Measurements from ENCODE around the gene FRMD3.

Gene FRMD3

DNA sequence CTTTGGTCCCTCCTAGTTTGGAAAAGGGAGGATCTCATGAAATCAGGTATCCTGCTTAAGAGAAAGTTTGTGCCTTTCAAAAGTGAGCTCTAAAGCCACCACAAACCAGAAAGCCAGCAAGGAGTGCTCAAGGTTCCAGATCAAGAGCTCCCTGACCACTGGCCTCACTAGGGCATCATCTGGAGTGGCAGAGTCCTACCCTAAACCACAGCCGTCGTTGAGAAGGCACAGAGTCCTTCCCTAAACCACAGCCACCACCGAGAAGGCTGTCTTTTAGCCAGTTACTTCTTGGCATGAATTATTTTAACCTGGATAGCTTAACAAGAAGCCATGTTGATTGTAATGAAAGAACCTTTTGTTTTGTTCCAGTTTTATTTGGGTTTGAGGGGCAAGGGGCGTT, 102.9 kb downstream of the FRMD3 start:
- Histone ChIP-seq H3K9me3 (ENCODE audit: low read length) (no peaks in the 10 kb centered on the region), H2AFZ (ENCODE audit: low read depth, low read length) (no peak overlapping the region), H3K4me1 (ENCODE audit: insufficient read depth, low read length) (peaks cover 23% of the 10 kb centered on the region), H3K27me3 (ENCODE audit: insufficient read depth, low read length) (no peaks in the 10 kb centered on the region), H3K36me3 (ENCODE audit: insufficient read depth, low read length) (no peaks in the 10 kb centered on the region), H3K4me3 (ENCODE audit: low read length) (no peak overlapping the region)

- Histone ChIP-seq H3K4me1 (ENCODE audit: insufficient read depth, low read length) (peaks cover 23% of the 10 kb centered on the region), H3K36me3 (ENCODE audit: insufficient read depth, low read length) (no peaks in the 10 kb centered on the region)
Measured at GRCh38 chr9:83434254-83434653, 103.9 kb downstream of the FRMD3 start.

GRCh38 chr9:83433846-83434245, 104.4 kb downstream of the FRMD3 start:
- Histone ChIP-seq H2AFZ (ENCODE audit: low read depth, low read length) (no peak overlapping the region), H3K27me3 (ENCODE audit: insufficient read depth, low read length) (no peaks in the 10 kb centered on the region), H3K4me1 (ENCODE audit: insufficient read depth, low read length) (peaks cover 23% of the 10 kb centered on the region), H3K36me3 (ENCODE audit: insufficient read depth, low read length) (no peaks in the 10 kb centered on the region), H3K4me3 (ENCODE audit: low read length) (no peak overlapping the region), H3K9me3 (ENCODE audit: low read length) (no peaks in the 10 kb centered on the region)

More at GRCh38 chr9:83434254-83434653, 103.9 kb downstream of the FRMD3 start:
- no peak overlapping the region for H2AFZ ChIP-seq (ENCODE audit: low read depth, low read length)
- no peaks in the 10 kb centered on the region for H3K27me3 ChIP-seq (ENCODE audit: insufficient read depth, low read length)
- H3K4me3 ChIP-seq (ENCODE audit: low read length) = no peak overlapping the region
- H3K9me3 ChIP-seq (ENCODE audit: low read length) = no peaks in the 10 kb centered on the region

DNA sequence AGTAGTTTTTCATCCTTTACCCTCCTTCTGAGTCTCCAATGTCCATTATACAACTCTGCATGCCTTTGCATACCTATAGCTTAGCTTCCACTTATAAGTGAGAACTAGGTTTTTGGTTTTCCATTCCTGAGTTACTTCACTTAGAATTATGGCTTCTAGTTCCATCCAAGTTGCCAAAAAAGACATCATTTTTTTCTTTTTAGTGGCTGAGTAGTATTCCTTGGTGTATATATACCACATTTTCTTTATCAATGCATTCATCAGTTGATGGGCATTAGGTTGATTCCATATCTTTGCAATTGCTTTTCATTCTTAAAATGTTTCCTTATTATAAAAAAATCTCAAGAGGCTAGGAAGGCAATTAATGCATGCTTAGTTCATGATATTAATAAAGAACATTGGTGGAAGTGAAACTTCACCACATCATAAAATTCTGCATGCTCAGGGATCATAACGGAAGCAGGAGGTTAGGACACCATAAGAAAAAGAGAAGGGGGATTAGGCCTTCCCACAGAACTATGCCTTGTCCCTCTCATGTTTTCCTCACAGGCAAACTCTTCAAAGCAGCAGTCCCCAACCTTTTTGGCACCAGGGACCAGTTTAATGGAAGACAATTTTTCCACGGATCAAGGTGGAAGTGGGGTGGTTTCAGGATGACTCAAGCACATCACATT, 105.2 kb downstream of the FRMD3 start:
- no peaks in the 10 kb centered on the region for H3K27me3 ChIP-seq (ENCODE audit: insufficient read depth, low read length)
- H2AFZ ChIP-seq (ENCODE audit: low read depth, low read length) = no peak overlapping the region
- no peaks in the 10 kb centered on the region for H3K9me3 ChIP-seq (ENCODE audit: low read length)
- H3K4me3 ChIP-seq (ENCODE audit: low read length) = no peak overlapping the region
- no peaks in the 10 kb centered on the region for H3K36me3 ChIP-seq (ENCODE audit: insufficient read depth, low read length)
- peaks cover 23% of the 10 kb centered on the region for H3K4me1 ChIP-seq (ENCODE audit: insufficient read depth, low read length)

GRCh38 chr9:83432104-83432627, 106.0 kb downstream of the FRMD3 start:
- H2AFZ ChIP-seq (ENCODE audit: low read depth, low read length) = no peak overlapping the region

GRCh38 chr9:83431101-83432060, 106.8 kb downstream of the FRMD3 start:
- peaks cover 16% of the 10 kb centered on the region for H3K4me1 ChIP-seq (ENCODE audit: insufficient read depth, low read length)
- no peaks in the 10 kb centered on the region for H3K9me3 ChIP-seq (ENCODE audit: low read length)
- no peak overlapping the region for H3K4me3 ChIP-seq (ENCODE audit: low read length)
- no peak overlapping the region for H2AFZ ChIP-seq (ENCODE audit: low read depth, low read length)
- H3K27me3 ChIP-seq (ENCODE audit: insufficient read depth, low read length) = no peaks in the 10 kb centered on the region
- no peaks in the 10 kb centered on the region for H3K36me3 ChIP-seq (ENCODE audit: insufficient read depth, low read length)

More at GRCh38 chr9:83432104-83432627, 106.0 kb downstream of the FRMD3 start:
- no peak overlapping the region for H3K4me3 ChIP-seq (ENCODE audit: low read length)
- no peaks in the 10 kb centered on the region for H3K9me3 ChIP-seq (ENCODE audit: low read length)
- no peaks in the 10 kb centered on the region for H3K27me3 ChIP-seq (ENCODE audit: insufficient read depth, low read length)
- H3K36me3 ChIP-seq (ENCODE audit: insufficient read depth, low read length) = no peaks in the 10 kb centered on the region
- peaks cover 16% of the 10 kb centered on the region for H3K4me1 ChIP-seq (ENCODE audit: insufficient read depth, low read length)

DNA sequence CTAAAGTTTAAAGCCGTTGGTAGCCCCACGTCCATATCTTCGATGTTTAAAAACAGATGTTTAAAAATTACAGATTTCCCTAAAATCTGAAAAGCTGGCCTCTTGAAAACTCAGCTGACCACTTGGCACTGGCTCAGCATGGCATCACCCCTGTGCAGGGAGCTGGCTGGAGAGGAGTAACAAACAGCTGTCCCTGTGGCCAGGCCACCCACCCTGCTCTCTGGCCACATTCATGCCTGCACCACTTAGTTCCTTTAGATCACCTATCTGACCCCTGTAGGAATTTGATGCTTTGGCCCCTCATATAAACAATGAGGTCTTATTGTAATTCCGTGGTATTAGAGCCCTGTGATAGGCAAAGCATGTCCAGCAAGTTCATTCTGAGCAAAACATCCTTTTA, 107.5 kb downstream of the FRMD3 start:
- Histone ChIP-seq H2AFZ (ENCODE audit: low read depth, low read length) (no peak overlapping the region), H3K36me3 (ENCODE audit: insufficient read depth, low read length) (no peaks in the 10 kb centered on the region), H3K4me1 (ENCODE audit: insufficient read depth, low read length) (peaks cover 16% of the 10 kb centered on the region), H3K9me3 (ENCODE audit: low read length) (no peaks in the 10 kb centered on the region), H3K4me3 (ENCODE audit: low read length) (no peak overlapping the region), H3K27me3 (ENCODE audit: insufficient read depth, low read length) (no peaks in the 10 kb centered on the region)

GRCh38 chr9:83429229-83429628, 109.0 kb downstream of the FRMD3 start:
- Histone ChIP-seq H3K4me1 (ENCODE audit: insufficient read depth, low read length) (peaks cover 16% of the 10 kb centered on the region), H3K27me3 (ENCODE audit: insufficient read depth, low read length) (no peaks in the 10 kb centered on the region), H3K9me3 (ENCODE audit: low read length) (no peaks in the 10 kb centered on the region), H3K4me3 (ENCODE audit: low read length) (no peak overlapping the region), H3K36me3 (ENCODE audit: insufficient read depth, low read length) (no peaks in the 10 kb centered on the region), H2AFZ (ENCODE audit: low read depth, low read length) (no peak overlapping the region)

DNA sequence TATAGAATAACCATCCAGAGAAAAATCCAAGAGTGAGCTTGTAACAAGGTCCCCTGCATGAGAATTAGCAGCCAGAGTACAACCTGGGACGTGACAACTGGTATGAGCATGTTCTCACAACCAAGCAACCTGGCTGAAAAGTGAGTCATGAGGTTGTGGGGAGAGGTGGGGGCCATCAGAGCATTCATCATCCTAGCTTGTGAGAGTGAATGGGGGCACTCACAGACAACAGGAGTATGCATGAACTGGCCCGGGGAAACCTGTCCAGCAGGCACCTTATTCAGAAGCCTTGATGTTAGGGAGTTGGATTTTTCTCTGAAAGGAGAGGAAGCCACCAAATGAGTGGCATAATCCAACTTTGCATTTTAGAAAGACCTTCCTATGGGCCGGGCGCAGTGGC, 113.0 kb downstream of the FRMD3 start:
- H3K4me1 ChIP-seq (ENCODE audit: insufficient read depth, low read length) = no peaks in the 10 kb centered on the region
- H3K9me3 ChIP-seq (ENCODE audit: low read length) = no peaks in the 10 kb centered on the region
- H2AFZ ChIP-seq (ENCODE audit: low read depth, low read length) = no peak overlapping the region
- no peak overlapping the region for H3K4me3 ChIP-seq (ENCODE audit: low read length)
- H3K36me3 ChIP-seq (ENCODE audit: insufficient read depth, low read length) = no peaks in the 10 kb centered on the region
- no peaks in the 10 kb centered on the region for H3K27me3 ChIP-seq (ENCODE audit: insufficient read depth, low read length)

DNA sequence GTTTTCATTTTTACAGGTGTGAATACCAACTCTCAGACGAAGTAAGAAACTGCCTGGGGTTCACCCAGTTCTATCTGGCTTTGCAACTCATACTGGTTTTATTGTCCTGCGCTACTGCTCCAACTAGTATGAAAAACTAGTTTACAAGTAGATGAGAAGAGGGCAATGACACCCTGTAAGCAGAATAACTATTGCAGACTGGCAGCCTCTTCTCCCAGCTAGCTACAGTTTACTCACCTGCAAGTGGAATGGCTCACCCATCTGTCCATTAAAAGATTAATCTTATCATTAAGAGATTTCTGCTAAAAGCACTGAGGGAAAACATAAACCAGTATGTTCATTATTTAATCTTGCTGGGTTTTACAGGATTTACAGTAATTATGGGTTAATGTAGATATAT, 113.4 kb downstream of the FRMD3 start:
- H3K27me3 ChIP-seq (ENCODE audit: insufficient read depth, low read length) = no peaks in the 10 kb centered on the region
- H3K4me1 ChIP-seq (ENCODE audit: insufficient read depth, low read length) = no peaks in the 10 kb centered on the region
- no peak overlapping the region for H3K4me3 ChIP-seq (ENCODE audit: low read length)
- no peaks in the 10 kb centered on the region for H3K9me3 ChIP-seq (ENCODE audit: low read length)
- H2AFZ ChIP-seq (ENCODE audit: low read depth, low read length) = no peak overlapping the region
- H3K36me3 ChIP-seq (ENCODE audit: insufficient read depth, low read length) = no peaks in the 10 kb centered on the region

DNA sequence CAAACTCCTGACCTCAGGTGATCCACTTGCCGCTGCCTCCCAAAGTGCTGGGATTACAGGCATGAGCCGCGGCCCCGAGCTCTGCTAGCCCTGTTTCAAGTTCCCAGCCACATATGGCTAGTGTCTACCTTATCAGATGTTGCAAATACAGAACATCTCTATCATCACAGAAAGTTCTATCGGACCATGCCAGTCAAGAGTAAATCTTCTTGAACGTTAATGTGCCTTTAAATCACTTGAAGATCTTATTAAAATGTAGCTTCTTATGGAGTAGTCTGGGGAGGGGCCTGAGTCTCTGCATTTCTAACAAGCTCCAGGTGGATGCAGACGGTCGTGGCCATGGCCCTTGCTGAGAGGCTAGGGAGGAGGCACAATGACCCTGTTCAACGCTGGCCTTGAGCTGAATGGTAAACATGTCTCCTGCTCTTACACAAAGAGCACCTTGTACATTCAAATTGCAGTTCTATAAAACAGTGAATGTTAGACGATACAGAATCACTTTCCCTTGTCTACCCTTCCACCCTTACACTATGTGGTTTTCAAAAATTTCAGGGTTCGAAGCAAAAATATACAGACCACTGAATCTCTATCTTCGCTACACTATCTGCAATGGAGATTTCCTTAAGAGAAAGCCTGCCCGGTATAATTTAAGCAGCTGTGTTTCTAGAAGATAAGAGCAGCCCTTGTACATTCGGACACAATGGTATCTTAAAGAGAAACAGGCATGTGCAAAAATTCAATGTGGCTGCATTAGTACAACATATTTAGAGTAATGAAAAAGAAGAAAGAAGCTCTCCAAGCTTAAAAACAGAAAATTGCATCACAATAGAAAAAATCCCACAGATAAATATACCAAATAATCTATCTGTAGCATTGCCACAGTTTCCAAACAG, 114.1 kb downstream of the FRMD3 start:
- H3K9me3 ChIP-seq (ENCODE audit: low read length) = no peaks in the 10 kb centered on the region
- no peaks in the 10 kb centered on the region for H3K27me3 ChIP-seq (ENCODE audit: insufficient read depth, low read length)
- H3K4me1 ChIP-seq (ENCODE audit: insufficient read depth, low read length) = no peaks in the 10 kb centered on the region
- no peak overlapping the region for H2AFZ ChIP-seq (ENCODE audit: low read depth, low read length)
- no peaks in the 10 kb centered on the region for H3K36me3 ChIP-seq (ENCODE audit: insufficient read depth, low read length)
- H3K4me3 ChIP-seq (ENCODE audit: low read length) = no peak overlapping the region

- Histone ChIP-seq H3K9me3 (ENCODE audit: low read length) (no peaks in the 10 kb centered on the region), H2AFZ (ENCODE audit: low read depth, low read length) (no peak overlapping the region), H3K4me3 (ENCODE audit: low read length) (no peak overlapping the region), H3K27me3 (ENCODE audit: insufficient read depth, low read length) (no peaks in the 10 kb centered on the region), H3K4me1 (ENCODE audit: insufficient read depth, low read length) (no peaks in the 10 kb centered on the region), H3K36me3 (ENCODE audit: insufficient read depth, low read length) (no peaks in the 10 kb centered on the region)
Measured at GRCh38 chr9:83422527-83422926, 115.7 kb downstream of the FRMD3 start.
